H1 (cell line): Measurements from ENCODE around the gene IL21R. TPM values are rescaled to one million over a fixed set of nuclear protein-coding genes. Genes with fewer than 3 reads are reported as not detected.

Experiments
- CTCF ChIA-PET: fragments of 300-600 bp; sonication (Branson Sonifier 250); formaldehyde crosslinking; loops from one replicate; lab custom pipeline; 2021; ENCODE audit not compliant: partially characterized antibody; lab: Charles Lee
- POLR2A ChIA-PET: fragments of 300-600 bp; sonication (Branson Sonifier 250); formaldehyde crosslinking; loops from one replicate; lab custom pipeline; 2021; ENCODE audit warnings: inconsistent platforms; ENCODE audit not compliant: partially characterized antibody; lab: Charles Lee
- DNase-seq, 2 experiments: peaks; one replicate each; pipeline versions ENCODE4 v3.0.0 to v3.0.0-alpha.2; 2010 to 2022; ENCODE audit warnings: low spot score in 2 of 2, low read depth in 1 of 2, mixed read lengths in 1 of 2
- FAIRE-seq: peaks from 2 replicates; lab custom pipeline; 2011; peaks lifted over from hg19 to GRCh38; lab: Jason Lieb, UNC
- H2AFZ ChIP-seq: 2 replicates; pipeline ENCODE4 v1.8.1; 2012; ENCODE audit warnings: low read length, inconsistent platforms
- H2AK5ac ChIP-seq: 2 replicates; pipeline ENCODE4 v1.6.1; 2013; ENCODE audit warnings: low read depth, low read length
- H2BK120ac ChIP-seq: replicated peaks from 2 replicates; pipeline ENCODE3; 2013; ENCODE audit warnings: low read depth, low read length, inconsistent platforms
- H2BK12ac ChIP-seq: 2 replicates; pipeline ENCODE4 v1.6.1; 2013; ENCODE audit warnings: low read depth, low read length
- H2BK15ac ChIP-seq: 2 replicates; pipeline ENCODE4 v1.6.1; 2013; ENCODE audit warnings: low read length
- H2BK20ac ChIP-seq: 2 replicates; pipeline ENCODE4 v1.6.1; 2013; ENCODE audit warnings: low read length
- H2BK5ac ChIP-seq: 2 replicates; pipeline ENCODE4 v1.6.1; 2013; ENCODE audit warnings: low read depth, low read length
- H3K14ac ChIP-seq: 2 replicates; pipeline ENCODE4 v1.6.1; 2013; ENCODE audit warnings: inconsistent platforms; ENCODE audit not compliant: insufficient read length
- H3K18ac ChIP-seq: 2 replicates; pipeline ENCODE4 v1.6.1; 2013; ENCODE audit warnings: low read length; ENCODE audit errors: extremely low read depth
- H3K23ac ChIP-seq: 2 replicates; pipeline ENCODE4 v1.6.1; 2013; ENCODE audit warnings: inconsistent platforms; ENCODE audit not compliant: insufficient read length
- H3K23me2 ChIP-seq: 2 replicates; pipeline ENCODE4 v1.6.1; 2013; ENCODE audit warnings: low read depth, low read length
- H3K27ac ChIP-seq: 2 replicates; pipeline ENCODE4 v1.6.1; 2011; ENCODE audit warnings: low read depth, low read length, inconsistent platforms
- H3K27me3 ChIP-seq, 4 experiments: replicated peaks in 1 of 4; 1 replicate in 1 of 4; 2 replicates in 3 of 4; pipeline versions ENCODE4 v1.6.1 to v1.8.1; 2011 to 2013; ENCODE audit warnings: low read length in 3 of 4, mild to moderate bottlenecking in 3 of 4, inconsistent platforms in 2 of 4, mixed read lengths in 2 of 4, moderate library complexity in 1 of 4; ENCODE audit not compliant: control insufficient read depth in 3 of 4, insufficient read depth in 3 of 4; ENCODE audit errors: extremely low read depth in 1 of 4
- H3K36me3 ChIP-seq, 4 experiments: 2 replicates each; pipeline versions ENCODE4 v1.6.1 to v1.8.1; 2011 to 2013; ENCODE audit warnings: mild to moderate bottlenecking in 4 of 4, low read length in 3 of 4, moderate library complexity in 2 of 4, control low read depth in 1 of 4, inconsistent platforms in 1 of 4; ENCODE audit not compliant: insufficient read depth in 4 of 4, control insufficient read depth in 2 of 4
- H3K4ac ChIP-seq: replicated peaks from 2 replicates; pipeline ENCODE3; 2013; ENCODE audit warnings: low read length, low read depth, mixed read lengths, inconsistent platforms; ENCODE audit not compliant: insufficient read length
- H3K4me1 ChIP-seq, 4 experiments: replicated peaks in 1 of 4; 1 replicate in 1 of 4; 2 replicates in 3 of 4; pipeline versions ENCODE4 v1.6.1 to v1.8.1; 2011 to 2013; ENCODE audit warnings: low read length in 3 of 4, inconsistent platforms in 2 of 4, mixed read lengths in 1 of 4; ENCODE audit not compliant: insufficient read depth in 4 of 4, control insufficient read depth in 3 of 4
- H3K4me2 ChIP-seq, 2 experiments: 2 replicates each; pipeline versions ENCODE4 v1.6.1 to v1.8.1; 2011 to 2013; ENCODE audit warnings: low read depth in 2 of 2, low read length in 2 of 2, control low read depth in 1 of 2, inconsistent platforms in 1 of 2, mild to moderate bottlenecking in 1 of 2; ENCODE audit not compliant: insufficient read depth in 1 of 2
- H3K4me3 ChIP-seq, 4 experiments: fragments of 200-600, 300-600 bp in 1 of 4; sonication (generic), shearing (Covaris generic), sonication (Bioruptor Twin) in 1 of 4; 2 replicates each; pipeline versions ENCODE4 v1.5.1 to v1.8.1; 2011 to 2016; ENCODE audit warnings: low read length in 4 of 4, low read depth in 3 of 4, control low read depth in 2 of 4, inconsistent platforms in 2 of 4, mild to moderate bottlenecking in 2 of 4, mixed read lengths in 1 of 4, moderate library complexity in 1 of 4; ENCODE audit not compliant: insufficient read depth in 2 of 4; ENCODE audit errors: extremely low read depth in 1 of 4
- H3K56ac ChIP-seq: replicated peaks from 2 replicates; pipeline ENCODE3; 2013; ENCODE audit warnings: low read depth, mild to moderate bottlenecking, mixed read lengths, low read length, inconsistent platforms; ENCODE audit not compliant: insufficient read length
- H3K79me1 ChIP-seq: 2 replicates; pipeline ENCODE4 v1.6.1; 2013; ENCODE audit warnings: low read depth, low read length, control low read depth
- H3K79me2 ChIP-seq, 2 experiments: 2 replicates each; pipeline versions ENCODE4 v1.6.1 to v1.8.1; 2012 to 2013; ENCODE audit warnings: low read length in 2 of 2, mild to moderate bottlenecking in 2 of 2, inconsistent platforms in 1 of 2; ENCODE audit not compliant: insufficient read depth in 2 of 2, control insufficient read depth in 1 of 2
- H3K9ac ChIP-seq, 4 experiments: replicated peaks in 1 of 4; 1 replicate in 1 of 4; 2 replicates in 3 of 4; pipeline versions ENCODE4 v1.6.1 to v1.8.1; 2011 to 2013; ENCODE audit warnings: low read depth in 3 of 4, low read length in 3 of 4, control low read depth in 2 of 4, mild to moderate bottlenecking in 2 of 4, moderate library complexity in 2 of 4, inconsistent platforms in 1 of 4; ENCODE audit errors: extremely low read depth in 1 of 4
- H3K9me3 ChIP-seq, 2 experiments: 2 replicates each; pipeline versions ENCODE4 v1.6.1 to v1.8.1; 2012 to 2013; ENCODE audit warnings: mild to moderate bottlenecking in 2 of 2, moderate library complexity in 2 of 2, control low read depth in 1 of 2, inconsistent platforms in 1 of 2, low read depth in 1 of 2, low read length in 1 of 2, mixed read lengths in 1 of 2; ENCODE audit not compliant: insufficient read depth in 2 of 2
- H4K20me1 ChIP-seq, 2 experiments: replicated peaks in 1 of 2; 2 replicates each; pipeline versions ENCODE3 to v1.8.1; 2011 to 2013; ENCODE audit warnings: inconsistent platforms in 2 of 2, low read length in 2 of 2, mild to moderate bottlenecking in 1 of 2; ENCODE audit not compliant: insufficient read depth in 2 of 2, control insufficient read depth in 1 of 2
- H4K5ac ChIP-seq: 2 replicates; pipeline ENCODE4 v1.6.1; 2013; ENCODE audit warnings: low read length, low read depth, mixed read lengths, inconsistent platforms; ENCODE audit not compliant: insufficient read length
- H4K8ac ChIP-seq: 2 replicates; pipeline ENCODE4 v1.8.0; 2013; ENCODE audit warnings: mild to moderate bottlenecking, moderate library complexity, low read length, inconsistent platforms; ENCODE audit not compliant: insufficient read depth; ENCODE audit errors: extremely low read depth
- H4K91ac ChIP-seq: replicated peaks from 2 replicates; pipeline ENCODE3; 2013; ENCODE audit warnings: low read length, mixed read lengths, inconsistent platforms; ENCODE audit not compliant: insufficient read length
- FOSL1 ChIP-seq: IDR thresholded peaks from 2 replicates; pipeline ENCODE4 v1.6.1; 2011; ENCODE audit warnings: mild to moderate bottlenecking, low read depth, low read length, moderate library complexity; ENCODE audit not compliant: insufficient read depth
- JUND ChIP-seq: IDR thresholded peaks from 2 replicates; pipeline ENCODE4 v1.6.1; 2011; ENCODE audit warnings: mild to moderate bottlenecking, improper control_type of control experiment, low read length
- PHF8 ChIP-seq: fragments of 200-600 bp; sonication (generic); conservative IDR thresholded peaks from 2 replicates; pipeline ENCODE4 v1.7.1; 2012; ENCODE audit warnings: low read depth, mild to moderate bottlenecking, inconsistent platforms, low read length, moderate library complexity
- WGBS, 2 experiments: shearing (Covaris generic) in 1 of 2; methylation state at CpG; one replicate each; pipeline versions ENCODE4 v1.1.6 to v1.1.7; 2013 to 2015; ENCODE audit warnings: low lambda C conversion rate in 2 of 2, mixed read lengths in 2 of 2, inconsistent platforms in 1 of 2, low coverage in 1 of 2, missing lambda C conversion rate in 1 of 2; ENCODE audit not compliant: insufficient replicate concordance in 2 of 2, insufficient coverage in 1 of 2, insufficient read length in 1 of 2; ENCODE audit errors: extremely low coverage in 1 of 2, missing lambda C conversion rate in 1 of 2; 5-methylcytosine and 5-hydroxymethylcytosine counted together
- polyA plus RNA-seq, 7 experiments: library from polyadenylated mRNA; depleted of rRNA in 3 of 7; stranded (reverse) in 5 of 7; unstranded in 2 of 7; fragments of >200 nt in 5 of 7; fragments of 200-250 nt in 2 of 7; gene quantifications; 1 replicate in 5 of 7; 2 replicates in 1 of 7; 4 replicates in 1 of 7; pipeline versions ENCODE4 v1.2.1 to v1.2.3, GENCODE V29; 2011 to 2013; ENCODE audit warnings: missing spikeins in 2 of 7, mixed read lengths in 2 of 7
- total RNA-seq: library from RNA; stranded (reverse); fragmentation: NEBNext Ultra II Directional; extraction: Animal tissue kit (Norgen Biotek cat#: 25700); gene quantifications from 2 replicates; pipeline ENCODE4 v1.2.1, GENCODE V29; 2021

Gene IL21R
- total and polyA plus RNA-seq, 2 of the 8 experiments (the other 6 are each of a cell fraction or from before 2014, with no cell fraction given), result 0.34 to 0.70 TPM

GRCh38 chr16:27430512-27430911, 28.5 kb downstream of the IL21R start:
- FAIRE-seq (no peak), DNase-seq (peak in 1 of 2 experiments; percentile 26)
- Histone ChIP-seq H3K4ac (no peak overlapping the region), H4K20me1 (no peaks in the 10 kb centered on the region), H2BK5ac (no peak overlapping the region), H2BK12ac (no peak overlapping the region), H2BK15ac (no peak overlapping the region), H3K79me2 (no peaks in the 10 kb centered on the region), H3K27me3 (no peaks in the 10 kb centered on the region), H3K4me2 (no peak overlapping the region), H2AK5ac (no peak overlapping the region), H3K18ac (no peak overlapping the region), H2AFZ (no peak overlapping the region), H3K36me3 (no peaks in the 10 kb centered on the region), H4K91ac (no peak overlapping the region), H2BK20ac (no peak overlapping the region), H3K56ac (no peak overlapping the region), H3K14ac (no peak overlapping the region), H3K23ac (no peak overlapping the region), H3K4me3 (no peak overlapping the region), H3K23me2 (no peaks in the 10 kb centered on the region), H3K9ac (no peak overlapping the region), H2BK120ac (no peak overlapping the region), H3K27ac (no peak overlapping the region), H4K5ac (no peak overlapping the region), H3K4me1 (no peaks in the 10 kb centered on the region), H3K79me1 (no peaks in the 10 kb centered on the region), H4K8ac (no peak overlapping the region), H3K9me3 (0 out of 4 replicates have a peak, but pooled peaks cover 0 to 2% of the 10 kb centered on the region in 2 experiments)
- WGBS, 2 experiments, result 88% methylated on average over 7 of the region's 7 CpGs; no CpG with 5 or more reads in 1 of the 2 experiments
- ChIA-PET POLR2A (no interaction called here), CTCF (interaction anchor here (0.7 to 1.0 kb wide), 2 partner anchors 22 to 207 kb away, joined by 3 read pairs; no protein-coding TSS in a partner anchor)
- TF ChIP-seq JUND, result no peak
- no peak for TF ChIP-seq FOSL1
- no peak for TF ChIP-seq PHF8
